Suprapubic skin (tissue), 4 donors: ENCODE measurements around the gene SCAMP1. TPM values are rescaled to one million over a fixed set of nuclear protein-coding genes. Genes with fewer than 3 reads are reported as not detected.

Experiments used
- DNase-seq, 2 donors: peaks; one replicate each; pipeline ENCODE4 v3.0.0-alpha.2; 2019; ENCODE audit warnings: low spot score in 2 of 2
- H3K27ac ChIP-seq: fragments of 200-600 bp; sonication (generic); one replicate; pipeline ENCODE4 v1.5.1; 2019
- H3K27me3 ChIP-seq: fragments of 200-600 bp; sonication (generic); one replicate; pipeline ENCODE4 v1.5.1; 2019
- H3K36me3 ChIP-seq: fragments of 200-600 bp; sonication (generic); one replicate; pipeline ENCODE4 v1.5.1; 2019
- H3K4me1 ChIP-seq: fragments of 200-600 bp; sonication (generic); one replicate; pipeline ENCODE4 v1.5.1; 2019
- H3K4me3 ChIP-seq: fragments of 200-600 bp; sonication (generic); one replicate; pipeline ENCODE4 v1.5.1; 2019; ENCODE audit warnings: mild to moderate bottlenecking
- H3K9me3 ChIP-seq: fragments of 200-600 bp; sonication (generic); one replicate; pipeline ENCODE4 v1.5.1; 2019
- EP300 ChIP-seq: sonication (generic); formaldehyde crosslinking; IDR thresholded peaks from one replicate; pipeline ENCODE4 v1.6.1; 2017; ENCODE audit warnings: antibody characterized with exemption
- POLR2A ChIP-seq, 2 donors: fragments of 450-650 bp; IDR thresholded peaks; one replicate each; pipeline ENCODE4 v1.6.1; 2017; ENCODE audit warnings: antibody characterized with exemption in 2 of 2, mild to moderate bottlenecking in 2 of 2, moderate library complexity in 2 of 2
- POLR2AphosphoS5 ChIP-seq, 3 donors: sonication (generic); formaldehyde crosslinking; IDR thresholded peaks; one replicate each; pipeline ENCODE4 v1.6.1; 2017; ENCODE audit warnings: antibody characterized with exemption in 3 of 3
- WGBS: methylation state at CpG from one replicate; pipeline ENCODE4 v1.1.5; 2018; 5-methylcytosine and 5-hydroxymethylcytosine counted together
- total RNA-seq, 4 donors: library from RNA; depleted of rRNA; stranded (reverse); fragments of >200 nt; gene quantifications; one replicate each; pipeline ENCODE4 v1.1.0, GENCODE V29; 2016
- TF ChIP-seq, protein P1 (sequence below), 2 donors: fragments of 200-600 bp in 1 of 2; fragments of 450-650 bp in 1 of 2; sonication (generic) in 1 of 2; IDR thresholded peaks; one replicate each; pipeline ENCODE4 v1.5.1; 2016 to 2019; ENCODE audit warnings: antibody characterized with exemption in 2 of 2, mild to moderate bottlenecking in 1 of 2, moderate library complexity in 1 of 2

Gene SCAMP1
- total RNA-seq, 4 donors from 2014 or later, result 21.2 to 34.6 (median 29.4) TPM

DNA sequence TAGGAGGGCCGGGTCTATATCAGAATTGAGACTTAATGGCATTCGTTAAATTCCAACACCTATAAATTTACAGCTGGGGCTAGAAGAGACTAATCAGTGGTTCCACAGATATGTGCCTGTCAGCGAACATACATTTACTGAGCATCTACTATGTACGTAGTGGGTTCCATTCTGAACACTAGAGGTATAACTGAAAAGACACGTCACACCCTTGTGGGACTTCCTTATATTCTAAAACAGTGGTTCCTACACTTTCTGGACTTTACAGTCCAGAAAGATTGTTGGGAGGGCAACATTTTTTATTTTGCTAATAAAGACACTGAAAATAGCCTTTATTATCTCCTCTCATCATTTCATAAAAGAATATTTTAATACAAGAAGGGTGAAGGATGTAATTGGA lies 140.5 kb downstream of the SCAMP1 start:
- no peak overlapping the region for H3K27ac ChIP-seq
- no peaks in the 10 kb centered on the region for H3K36me3 ChIP-seq
- H3K9me3 ChIP-seq, result no peaks in the 10 kb centered on the region
- 92% methylated on average over 5 of the region's 5 CpGs for WGBS
- no peak overlapping the region for H3K4me3 ChIP-seq
- H3K4me1 ChIP-seq, result peaks cover 54% of the 10 kb centered on the region
- DNase-seq, result no peak
- no peaks in the 10 kb centered on the region for H3K27me3 ChIP-seq
- no peak for TF ChIP-seq EP300
- TF ChIP-seq, protein P1, sequence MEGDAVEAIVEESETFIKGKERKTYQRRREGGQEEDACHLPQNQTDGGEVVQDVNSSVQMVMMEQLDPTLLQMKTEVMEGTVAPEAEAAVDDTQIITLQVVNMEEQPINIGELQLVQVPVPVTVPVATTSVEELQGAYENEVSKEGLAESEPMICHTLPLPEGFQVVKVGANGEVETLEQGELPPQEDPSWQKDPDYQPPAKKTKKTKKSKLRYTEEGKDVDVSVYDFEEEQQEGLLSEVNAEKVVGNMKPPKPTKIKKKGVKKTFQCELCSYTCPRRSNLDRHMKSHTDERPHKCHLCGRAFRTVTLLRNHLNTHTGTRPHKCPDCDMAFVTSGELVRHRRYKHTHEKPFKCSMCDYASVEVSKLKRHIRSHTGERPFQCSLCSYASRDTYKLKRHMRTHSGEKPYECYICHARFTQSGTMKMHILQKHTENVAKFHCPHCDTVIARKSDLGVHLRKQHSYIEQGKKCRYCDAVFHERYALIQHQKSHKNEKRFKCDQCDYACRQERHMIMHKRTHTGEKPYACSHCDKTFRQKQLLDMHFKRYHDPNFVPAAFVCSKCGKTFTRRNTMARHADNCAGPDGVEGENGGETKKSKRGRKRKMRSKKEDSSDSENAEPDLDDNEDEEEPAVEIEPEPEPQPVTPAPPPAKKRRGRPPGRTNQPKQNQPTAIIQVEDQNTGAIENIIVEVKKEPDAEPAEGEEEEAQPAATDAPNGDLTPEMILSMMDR (IDR thresholded peaks at IDR 0.05), result no peak
- no peak for TF ChIP-seq POLR2AphosphoS5 (IDR thresholded peaks at IDR 0.05)
- TF ChIP-seq POLR2A (IDR thresholded peaks at IDR 0.05), result no peak

DNA sequence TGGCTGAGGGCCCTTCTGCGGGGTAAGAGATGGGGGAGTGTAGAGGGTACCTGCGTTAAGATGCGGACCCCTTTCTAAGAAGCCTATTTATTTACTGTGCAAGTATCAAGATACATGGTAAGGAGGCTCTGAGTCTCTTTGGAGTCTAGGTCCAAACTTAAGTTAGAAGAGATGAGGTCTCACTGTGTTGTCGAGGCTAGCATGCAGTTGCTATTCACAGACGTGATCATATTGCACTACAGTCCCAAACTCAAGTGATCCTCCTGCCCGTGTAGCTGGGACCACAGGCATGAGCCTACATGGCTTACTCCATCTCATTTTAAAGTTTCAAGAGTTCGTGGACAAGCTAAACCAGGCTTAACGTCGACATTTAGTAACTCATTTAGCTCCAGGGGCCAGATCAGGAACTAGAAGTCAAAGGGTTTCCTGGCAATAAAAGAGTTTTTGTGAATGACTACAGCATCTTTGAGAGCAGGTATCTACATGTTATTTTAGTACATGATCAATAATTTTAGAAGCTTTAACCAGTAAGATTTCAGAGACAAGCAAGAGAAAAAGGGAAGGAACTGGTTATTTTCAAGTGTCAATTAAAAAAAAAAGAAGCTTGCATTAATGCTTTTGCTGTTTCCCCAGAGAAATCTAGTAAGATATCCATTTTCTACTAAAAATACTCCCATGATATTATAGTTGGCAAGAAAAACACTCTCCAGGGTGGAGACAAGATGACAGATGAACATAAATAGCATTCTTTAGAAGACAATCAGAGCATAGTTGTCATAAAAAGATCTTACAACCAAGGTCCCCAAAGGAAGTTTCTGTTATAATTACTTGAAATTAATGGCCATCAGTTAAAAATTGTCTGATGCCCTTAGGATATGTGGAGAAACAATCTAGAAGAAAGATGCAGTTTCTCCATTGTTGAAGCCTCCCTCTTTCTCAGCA lies 141.3 kb downstream of the SCAMP1 start:
- H3K27ac ChIP-seq, result no peak overlapping the region
- H3K4me1 ChIP-seq, result peaks cover 54% of the 10 kb centered on the region

DNA sequence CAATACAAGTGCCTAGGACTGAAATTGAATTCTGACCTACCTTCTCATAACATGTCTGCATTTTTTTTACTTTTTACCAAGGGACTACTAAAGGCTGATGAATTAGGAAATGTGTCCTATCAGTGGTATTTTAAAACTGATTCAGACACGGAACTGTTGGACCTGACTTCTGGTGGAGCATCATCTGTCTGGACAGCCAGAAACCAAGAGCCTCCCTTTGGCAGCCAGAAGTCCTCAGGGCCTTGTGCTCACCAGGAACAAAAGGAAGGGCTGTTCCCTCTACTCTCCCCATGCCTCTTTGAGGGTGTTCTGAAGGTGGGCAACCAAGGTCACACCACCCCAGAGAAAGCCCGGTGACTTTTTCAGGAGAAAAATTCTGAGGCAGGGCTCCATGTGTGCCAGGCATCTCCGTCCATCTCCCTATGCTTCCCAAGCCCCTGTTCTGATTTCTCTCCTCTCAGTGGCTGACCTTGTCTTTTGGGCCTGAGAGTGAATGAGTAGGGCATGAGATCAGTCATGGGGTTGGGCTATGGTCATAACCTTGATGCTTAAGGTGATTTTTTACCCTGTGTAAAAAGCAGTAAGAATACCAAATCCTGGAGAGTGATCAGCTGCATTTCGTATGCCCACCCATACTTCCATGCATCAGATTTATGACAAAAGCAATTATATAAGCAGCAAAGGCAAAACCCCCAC lies 143.7 kb downstream of the SCAMP1 start:
- no peak for DNase-seq
- no peaks in the 10 kb centered on the region for H3K9me3 ChIP-seq
- whole genome bisulfite sequencing, result 84% methylated on average over 4 of the region's 4 CpGs
- no peaks in the 10 kb centered on the region for H3K36me3 ChIP-seq
- H3K27me3 ChIP-seq, result no peaks in the 10 kb centered on the region
- H3K4me1 ChIP-seq, result peaks cover 51% of the 10 kb centered on the region
- no peak for TF ChIP-seq EP300
- TF ChIP-seq, protein P1 (IDR thresholded peaks at IDR 0.05), result no peak
- no peak for TF ChIP-seq POLR2A (IDR thresholded peaks at IDR 0.05)
- no peak for TF ChIP-seq POLR2AphosphoS5 (IDR thresholded peaks at IDR 0.05)
- H3K27ac ChIP-seq, result peak overlapping the region; percentile 61
- H3K4me3 ChIP-seq, result no peak overlapping the region

More for the DNA sequence above, 141.3 kb downstream of the SCAMP1 start:
- Histone ChIP-seq H3K27me3 (no peaks in the 10 kb centered on the region), H3K4me3 (no peak overlapping the region), H3K9me3 (no peaks in the 10 kb centered on the region), H3K36me3 (no peaks in the 10 kb centered on the region)
- DNase-seq, result no peak
- WGBS, result 58% methylated on average over 9 of the region's 9 CpGs
- TF ChIP-seq EP300 (no peak), POLR2A (IDR thresholded peaks at IDR 0.05) (no peak), POLR2AphosphoS5 (IDR thresholded peaks at IDR 0.05) (no peak)
- TF ChIP-seq, protein P1 (IDR thresholded peaks at IDR 0.05), result no peak

DNA sequence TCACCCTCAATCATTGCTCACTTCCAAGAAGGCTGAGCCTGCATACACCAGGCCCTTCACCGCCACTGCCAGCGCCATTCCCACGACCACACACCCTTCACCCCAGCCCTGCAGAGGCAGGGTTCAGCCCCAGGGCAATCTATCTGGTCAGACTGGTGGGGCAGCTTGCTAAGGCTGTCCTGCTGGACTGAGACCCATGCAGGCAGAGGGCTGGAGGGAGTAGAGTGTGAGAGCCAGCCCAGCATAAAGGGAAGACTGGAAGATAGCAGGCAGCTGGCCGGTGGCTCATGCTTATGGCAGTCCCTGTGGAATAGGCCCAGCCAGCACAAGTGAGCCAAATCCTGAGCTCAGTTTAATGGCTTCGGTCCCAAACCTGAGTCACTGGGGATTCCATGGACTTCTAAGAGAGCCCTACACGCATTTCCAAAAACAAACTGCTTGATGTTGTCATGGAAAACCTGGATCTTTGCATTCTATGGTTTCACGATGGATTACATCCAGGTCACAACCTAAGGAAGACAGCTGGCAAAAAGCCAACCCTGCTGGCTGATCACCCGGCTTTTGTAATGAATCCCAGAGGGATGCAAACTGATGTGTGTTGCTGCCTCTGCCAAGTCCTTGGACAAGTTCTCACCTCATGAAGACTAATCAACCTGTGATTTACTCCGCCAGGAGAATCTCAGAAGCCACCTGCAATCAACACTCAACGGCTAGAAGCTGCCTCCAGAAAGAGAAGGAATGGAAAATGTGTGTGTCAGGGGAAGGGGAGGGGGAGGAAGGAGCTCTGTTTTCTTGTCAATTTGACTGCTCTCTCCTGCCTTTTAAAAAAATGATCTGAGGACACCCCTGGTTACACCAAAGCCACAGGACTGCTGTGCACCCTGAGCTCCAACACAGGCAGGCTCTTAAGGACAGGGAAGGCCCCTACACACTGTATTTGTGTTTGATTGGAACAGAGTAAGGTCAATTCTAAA lies 144.6 kb downstream of the SCAMP1 start:
- H3K27me3 ChIP-seq, result no peaks in the 10 kb centered on the region
- TF ChIP-seq, protein P1 (IDR thresholded peaks at IDR 0.05), result no peak
- peak in 2 of 3 donors; percentile 23 to 39 for TF ChIP-seq POLR2AphosphoS5 (IDR thresholded peaks at IDR 0.05)
- TF ChIP-seq POLR2A (IDR thresholded peaks at IDR 0.05), result no peak
- WGBS, result 22% methylated on average over 8 of the region's 10 CpGs
- no peak overlapping the region for H3K4me3 ChIP-seq
- H3K9me3 ChIP-seq, result no peaks in the 10 kb centered on the region
- peak; percentile 86 to 88 for DNase-seq
- peak overlapping the region; percentile 61 for H3K27ac ChIP-seq
- no peaks in the 10 kb centered on the region for H3K36me3 ChIP-seq
- peaks cover 51% of the 10 kb centered on the region for H3K4me1 ChIP-seq
